Karpas-422 (cell line): ENCODE data around the gene TIMM50. TPM values are rescaled to one million over a fixed set of nuclear protein-coding genes. Genes with fewer than 3 reads are reported as not detected.

Experiments
- DNase-seq: peaks from one replicate; pipeline ENCODE4 v3.0.0-alpha.2; 2015
- H2AFZ ChIP-seq: fragments of 200-600 bp; sonication (generic); 2 replicates; pipeline ENCODE4 v1.6.1; 2014; ENCODE audit warnings: antibody characterized with exemption, low read length, mixed read lengths
- H3K27ac ChIP-seq: fragments of 200-600 bp; sonication (generic); 2 replicates; pipeline ENCODE4 v1.5.1; 2014; ENCODE audit warnings: mild to moderate bottlenecking, low read length, moderate library complexity
- H3K27me3 ChIP-seq: fragments of 200-600 bp; sonication (generic); 2 replicates; pipeline ENCODE4 v1.6.1; 2014; ENCODE audit warnings: low read length, mixed read lengths
- H3K36me3 ChIP-seq: fragments of 200-600 bp; sonication (generic); 2 replicates; pipeline ENCODE4 v1.6.1; 2014; ENCODE audit warnings: low read length, mixed read lengths; ENCODE audit not compliant: insufficient read depth
- H3K4me1 ChIP-seq: fragments of 200-600 bp; sonication (generic); 2 replicates; pipeline ENCODE4 v1.6.1; 2014; ENCODE audit warnings: mild to moderate bottlenecking, low read length, mixed read lengths
- H3K4me2 ChIP-seq: fragments of 200-600 bp; sonication (generic); 2 replicates; pipeline ENCODE4 v1.6.1; 2014; ENCODE audit warnings: low read length, low read depth, mild to moderate bottlenecking; ENCODE audit not compliant: poor library complexity, severe bottlenecking
- H3K4me3 ChIP-seq: fragments of 200-600 bp; sonication (generic); 2 replicates; pipeline ENCODE4 v1.5.1; 2014; ENCODE audit warnings: mild to moderate bottlenecking, antibody characterized with exemption, low read length, mixed read lengths
- H3K79me2 ChIP-seq: fragments of 200-600 bp; sonication (generic); 2 replicates; pipeline ENCODE4 v1.6.1; 2014; ENCODE audit warnings: mild to moderate bottlenecking, low read length, mixed read lengths
- H3K9ac ChIP-seq: fragments of 200-600 bp; sonication (generic); 2 replicates; pipeline ENCODE4 v1.6.0; 2014; ENCODE audit warnings: low read length
- H3K9me2 ChIP-seq: fragments of 200-600 bp; sonication (generic), shearing (Covaris generic); replicated peaks from 2 replicates; pipeline ENCODE4 v1.6.0; 2014; ENCODE audit warnings: mild to moderate bottlenecking, low read length, moderate library complexity; ENCODE audit not compliant: insufficient read depth
- H3K9me3 ChIP-seq: fragments of 300-700, 200-600 bp; sonication (generic); 2 replicates; pipeline ENCODE4 v1.6.1; 2014; ENCODE audit warnings: low read length, mixed read lengths
- H4K20me1 ChIP-seq: fragments of 200-600 bp; sonication (generic); 2 replicates; pipeline ENCODE4 v1.6.1; 2014; ENCODE audit warnings: mild to moderate bottlenecking, antibody characterized with exemption, low read length, low read depth; ENCODE audit not compliant: insufficient read depth
- total RNA-seq: library from RNA; depleted of rRNA; stranded (reverse); fragments of >200 nt; shearing (Covaris generic); gene quantifications from 2 replicates; pipeline ENCODE4 v1.2.3, GENCODE V29; 2014; ENCODE audit warnings: low replicate concordance

TIMM50 gene
- total RNA-seq, 1 experiment from 2014 or later = 61.2 TPM

DNA sequence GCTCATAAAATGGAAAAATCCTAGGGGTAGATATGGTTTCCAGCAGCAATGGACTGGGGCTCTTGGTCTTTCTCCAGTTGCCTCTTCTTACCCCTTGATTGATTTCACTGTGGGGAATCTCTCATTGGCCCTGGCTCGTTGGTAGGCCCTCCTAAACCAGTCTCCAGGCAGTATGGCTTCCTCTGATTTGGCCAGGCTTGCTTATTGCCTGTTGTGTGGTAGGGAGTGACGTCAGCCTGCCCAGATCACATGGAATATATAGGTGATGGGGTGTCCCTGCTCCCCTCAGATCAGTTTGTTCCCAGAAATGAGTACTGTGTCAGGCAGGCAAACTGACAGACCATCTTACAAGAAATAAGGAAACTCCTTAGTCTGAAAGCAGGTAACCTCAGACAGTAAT, 28.6 kb downstream of the TIMM50 start:
- no peaks in the 10 kb centered on the region for H3K27me3 ChIP-seq
- H3K79me2 ChIP-seq = no peaks in the 10 kb centered on the region
- no peak overlapping the region for H2AFZ ChIP-seq
- no peak for DNase-seq
- H3K4me3 ChIP-seq = no peak overlapping the region
- no peaks in the 10 kb centered on the region for H3K9me2 ChIP-seq
- H3K27ac ChIP-seq = no peak overlapping the region
- no peak overlapping the region for H3K9ac ChIP-seq
- H3K36me3 ChIP-seq = no peaks in the 10 kb centered on the region
- no peaks in the 10 kb centered on the region for H4K20me1 ChIP-seq
- no peak overlapping the region for H3K4me2 ChIP-seq
- H3K4me1 ChIP-seq = peaks cover 18% of the 10 kb centered on the region
- no peaks in the 10 kb centered on the region for H3K9me3 ChIP-seq

DNA sequence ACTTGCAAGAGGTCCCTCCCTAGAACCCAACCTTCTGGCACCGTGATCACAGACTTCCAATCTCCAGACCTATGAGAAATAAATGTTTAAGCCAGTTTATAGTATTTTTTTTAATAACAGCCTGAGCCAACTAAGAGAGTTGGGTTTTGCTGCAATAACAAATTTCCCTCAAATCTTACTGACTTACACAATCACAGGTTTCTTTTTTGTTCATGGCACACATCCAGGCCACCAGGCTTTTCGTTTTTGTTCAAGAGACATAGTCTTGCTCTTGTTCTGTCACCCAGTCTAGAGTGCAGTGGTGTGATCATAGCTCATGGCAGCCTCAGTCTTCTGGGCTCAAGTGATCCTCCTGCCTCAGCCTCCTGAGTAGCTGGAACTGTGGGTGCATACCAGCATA, 32.4 kb downstream of the TIMM50 start:
- no peak overlapping the region for H3K9ac ChIP-seq
- H3K9me3 ChIP-seq = no peaks in the 10 kb centered on the region
- DNase-seq = no peak
- H2AFZ ChIP-seq = no peak overlapping the region
- no peaks in the 10 kb centered on the region for H3K79me2 ChIP-seq
- H3K4me2 ChIP-seq = no peak overlapping the region
- H3K27me3 ChIP-seq = no peaks in the 10 kb centered on the region
- H3K4me3 ChIP-seq = no peak overlapping the region
- no peaks in the 10 kb centered on the region for H3K9me2 ChIP-seq
- peaks cover 2% of the 10 kb centered on the region for H3K4me1 ChIP-seq
- no peaks in the 10 kb centered on the region for H4K20me1 ChIP-seq
- H3K27ac ChIP-seq = no peak overlapping the region
- no peaks in the 10 kb centered on the region for H3K36me3 ChIP-seq

DNA sequence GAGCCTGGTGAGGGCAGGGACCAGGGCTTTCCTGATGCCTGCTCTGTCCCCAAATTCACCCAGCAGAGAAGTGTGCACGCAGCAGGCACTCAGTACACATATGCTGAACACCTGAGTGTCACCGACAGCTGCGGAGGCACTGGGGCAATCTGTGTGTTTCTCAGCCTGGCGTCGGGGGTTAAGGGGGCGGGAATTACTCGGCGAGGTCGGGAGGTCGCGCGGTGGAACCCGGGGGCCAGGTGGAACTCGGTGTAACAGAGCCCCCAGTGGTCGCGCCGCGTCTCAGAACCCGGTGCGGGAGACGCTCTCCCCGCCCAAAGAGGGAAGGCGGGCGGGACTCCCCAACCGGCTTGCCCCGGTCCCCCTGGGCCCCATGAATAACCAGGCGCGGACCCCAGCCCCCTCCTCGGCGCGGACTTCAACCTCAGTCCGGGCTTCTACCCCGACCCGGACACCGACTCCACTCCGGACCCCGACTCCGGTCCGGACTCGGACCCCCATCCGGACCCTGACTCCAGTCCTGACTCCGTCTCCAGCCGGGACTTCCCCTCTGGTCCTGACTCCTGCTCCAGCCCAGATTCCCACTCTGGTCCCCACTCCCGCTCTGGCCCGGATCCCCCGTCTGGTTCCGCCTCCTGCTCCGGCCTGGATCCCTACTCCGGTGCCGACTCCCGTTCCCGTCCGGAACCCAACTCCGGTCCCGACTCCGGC, 34.4 kb downstream of the TIMM50 start, which contains the start of gene SELENOV:
SELENOV (plus strand) TSS at position 300 of the 711 bp plus-strand sequence; CDS start at position 374, 74 bp downstream.
- Histone ChIP-seq H3K4me2 (no peak within 1 kb of the TSS), H3K36me3 (no peaks in the 10 kb centered on the region), H3K79me2 (no peaks in the 10 kb centered on the region), H3K27ac (no peak within 1 kb of the TSS), H4K20me1 (no peaks in the 10 kb centered on the region), H3K4me3 (no peak within 1 kb of the TSS), H3K9me2 (no peaks in the 10 kb centered on the region), H3K27me3 (no peaks in the 10 kb centered on the region), H3K9me3 (no peaks in the 10 kb centered on the region), H3K9ac (no peak within 1 kb of the TSS), H2AFZ (no peak within 1 kb of the TSS), H3K4me1 (no peaks in the 10 kb centered on the region)
- DNase-seq = no peak

DNA sequence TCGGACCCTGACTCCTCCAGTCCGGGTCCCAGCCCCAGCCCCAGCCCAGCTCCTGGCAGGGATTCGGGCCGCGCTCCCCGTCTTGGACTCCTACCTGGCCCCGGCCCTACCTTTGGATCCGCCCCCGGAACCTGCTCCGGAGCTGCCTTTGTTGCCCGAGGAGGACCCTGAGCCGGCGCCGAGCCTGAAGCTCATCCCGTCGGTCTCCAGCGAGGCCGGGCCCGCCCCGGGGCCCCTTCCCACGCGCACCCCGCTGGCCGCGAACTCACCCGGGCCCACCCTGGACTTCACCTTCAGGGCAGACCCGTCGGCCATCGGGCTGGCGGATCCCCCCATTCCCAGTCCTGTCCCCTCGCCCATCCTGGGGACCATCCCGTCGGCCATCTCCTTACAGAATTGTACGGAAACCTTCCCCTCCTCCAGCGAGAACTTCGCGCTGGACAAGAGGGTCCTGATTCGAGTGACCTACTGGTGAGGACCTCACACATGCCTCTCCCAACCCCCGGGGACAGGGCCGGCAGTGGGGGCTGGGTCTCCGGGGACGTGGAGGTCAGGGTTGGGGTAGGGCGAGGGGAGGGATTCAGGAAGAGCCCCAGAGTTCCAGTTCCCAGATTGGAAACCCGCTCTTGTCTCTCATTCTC, 35.0 kb downstream of the TIMM50 start:
- H3K27ac ChIP-seq = no peak overlapping the region
- no peak overlapping the region for H3K4me2 ChIP-seq
- no peaks in the 10 kb centered on the region for H3K9me3 ChIP-seq
- H3K27me3 ChIP-seq = no peaks in the 10 kb centered on the region
- H3K79me2 ChIP-seq = no peaks in the 10 kb centered on the region
- no peak overlapping the region for H2AFZ ChIP-seq
- no peaks in the 10 kb centered on the region for H3K4me1 ChIP-seq
- H3K4me3 ChIP-seq = no peak overlapping the region
- H3K36me3 ChIP-seq = no peaks in the 10 kb centered on the region
- no peak for DNase-seq
- H3K9me2 ChIP-seq = no peaks in the 10 kb centered on the region
- H3K9ac ChIP-seq = no peak overlapping the region
- no peaks in the 10 kb centered on the region for H4K20me1 ChIP-seq

DNA sequence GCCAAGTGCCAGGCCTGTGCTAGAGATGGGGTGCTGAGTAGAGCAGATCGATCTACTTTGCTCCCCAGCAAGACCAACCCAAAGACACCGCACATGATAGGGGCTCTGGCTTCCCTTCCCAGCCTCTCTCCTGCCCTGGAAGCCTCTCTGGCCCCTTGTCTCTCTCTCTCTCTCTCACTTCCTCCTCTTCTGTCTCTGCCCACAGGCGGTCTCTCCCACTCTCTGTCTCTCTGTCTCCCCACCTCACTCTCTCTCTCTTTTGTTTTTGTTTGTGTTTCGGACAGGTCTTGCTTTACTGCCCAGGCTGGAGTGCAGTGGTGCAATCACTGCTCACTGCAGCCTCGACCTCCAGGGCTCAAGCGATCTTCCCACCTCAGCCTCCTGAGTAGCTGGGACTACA, 35.6 kb downstream of the TIMM50 start:
- Histone ChIP-seq H3K9ac (no peak overlapping the region), H3K27me3 (no peaks in the 10 kb centered on the region), H2AFZ (no peak overlapping the region), H3K79me2 (no peaks in the 10 kb centered on the region), H3K4me1 (no peaks in the 10 kb centered on the region), H3K9me2 (no peaks in the 10 kb centered on the region), H4K20me1 (no peaks in the 10 kb centered on the region), H3K36me3 (no peaks in the 10 kb centered on the region), H3K4me2 (no peak overlapping the region), H3K27ac (no peak overlapping the region), H3K9me3 (no peaks in the 10 kb centered on the region), H3K4me3 (no peak overlapping the region)
- no peak for DNase-seq

DNA sequence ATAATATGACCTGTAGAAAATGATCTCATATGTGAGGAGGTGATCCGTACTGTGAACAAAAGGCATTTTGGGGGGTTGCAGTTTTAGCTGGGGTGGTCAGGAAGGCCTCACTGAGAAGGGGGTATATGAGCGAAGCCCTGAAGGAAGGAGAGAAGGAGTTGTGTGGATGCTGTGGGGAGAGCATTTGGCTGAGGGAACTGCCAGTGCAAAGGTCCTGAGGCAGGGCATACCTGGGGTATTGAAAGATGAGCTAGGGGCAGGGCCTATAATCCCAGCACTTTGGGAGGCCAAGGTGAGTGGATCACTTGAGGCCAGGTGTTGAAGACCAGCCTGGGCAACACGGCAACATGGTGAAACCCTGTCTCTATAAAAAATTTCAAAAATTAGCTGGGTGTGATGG, 36.8 kb downstream of the TIMM50 start:
- H3K27me3 ChIP-seq = no peaks in the 10 kb centered on the region
- no peak overlapping the region for H2AFZ ChIP-seq
- no peak for DNase-seq
- H4K20me1 ChIP-seq = no peaks in the 10 kb centered on the region
- no peaks in the 10 kb centered on the region for H3K9me2 ChIP-seq
- no peak overlapping the region for H3K9ac ChIP-seq
- H3K79me2 ChIP-seq = no peaks in the 10 kb centered on the region
- no peaks in the 10 kb centered on the region for H3K4me1 ChIP-seq
- H3K4me2 ChIP-seq = no peak overlapping the region
- H3K9me3 ChIP-seq = no peaks in the 10 kb centered on the region
- H3K27ac ChIP-seq = no peak overlapping the region
- H3K36me3 ChIP-seq = no peaks in the 10 kb centered on the region
- no peak overlapping the region for H3K4me3 ChIP-seq

DNA sequence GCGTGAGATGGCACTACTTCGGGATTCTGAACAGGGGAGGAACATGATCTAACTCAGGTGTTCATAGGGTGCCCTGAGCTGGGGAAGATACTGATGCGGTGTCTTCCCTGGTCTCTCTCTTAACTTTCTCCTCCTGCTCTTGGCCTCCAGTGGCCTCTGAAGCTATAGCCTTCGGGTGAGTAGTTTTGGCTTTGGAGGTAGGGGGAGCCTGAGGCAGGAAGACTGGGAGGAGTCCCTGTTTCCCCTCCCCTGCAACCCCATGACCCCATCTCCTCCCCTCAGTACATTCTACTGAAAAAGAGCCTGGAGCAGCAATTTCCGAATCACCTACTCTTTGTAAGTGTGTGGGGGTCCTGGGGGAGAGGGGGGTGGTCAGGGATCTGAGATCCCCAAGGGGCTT, 37.8 kb downstream of the TIMM50 start:
- Histone ChIP-seq H3K27me3 (no peaks in the 10 kb centered on the region), H2AFZ (no peak overlapping the region), H3K36me3 (no peaks in the 10 kb centered on the region), H4K20me1 (no peaks in the 10 kb centered on the region), H3K4me1 (no peaks in the 10 kb centered on the region), H3K27ac (no peak overlapping the region), H3K4me2 (no peak overlapping the region), H3K9ac (no peak overlapping the region), H3K9me2 (no peaks in the 10 kb centered on the region), H3K4me3 (no peak overlapping the region), H3K9me3 (no peaks in the 10 kb centered on the region), H3K79me2 (no peaks in the 10 kb centered on the region)
- DNase-seq = no peak

DNA sequence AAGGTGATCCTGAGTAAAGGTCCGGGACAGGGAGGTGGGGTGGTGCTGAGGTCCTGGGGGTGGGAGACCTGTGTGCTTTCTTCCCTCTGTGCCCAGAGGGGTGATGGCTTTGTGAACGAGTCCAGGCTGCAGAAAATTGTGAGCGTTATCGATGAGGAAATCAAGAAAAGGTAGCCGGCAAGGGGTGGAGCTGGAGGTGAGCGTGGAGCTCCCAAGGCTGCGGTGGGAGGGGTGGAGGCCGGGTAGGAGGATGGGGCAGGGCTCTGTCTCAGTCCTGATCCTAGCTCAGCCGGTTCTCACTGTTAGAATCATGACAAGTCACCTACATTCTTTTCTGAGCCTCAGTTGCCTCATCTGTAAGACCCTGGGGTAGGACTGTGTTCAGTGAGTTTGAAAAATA, 38.3 kb downstream of the TIMM50 start:
- Histone ChIP-seq H3K4me2 (no peak overlapping the region), H3K9me3 (no peaks in the 10 kb centered on the region), H3K9me2 (no peaks in the 10 kb centered on the region), H3K27me3 (no peaks in the 10 kb centered on the region), H4K20me1 (no peaks in the 10 kb centered on the region), H3K36me3 (no peaks in the 10 kb centered on the region), H3K4me3 (no peak overlapping the region), H3K79me2 (no peaks in the 10 kb centered on the region), H3K9ac (no peak overlapping the region), H2AFZ (no peak overlapping the region), H3K27ac (no peak overlapping the region), H3K4me1 (no peaks in the 10 kb centered on the region)
- DNase-seq = no peak
